ENCODE measurements around the gene PPEF1.
"Not testable (repeated sequence)": the region's sequence is repeated elsewhere in the genome, so short reads cannot be mapped to it uniquely, and the experiment has no call there.

PPEF1 gene

GRCh38 chrX:18733287-18733686, 25.8 kb downstream of the PPEF1 start:
- no peak for TF ChIP-seq Cebpa-rat (IDR thresholded peaks at IDR 0.05)

GRCh38 chrX:18739609-18740008, 32.2 kb downstream of the PPEF1 start:
- not testable (repeated sequence) for H3K4me1 ChIP-seq, H4K20me1 ChIP-seq, H3K27ac ChIP-seq, H3K9me3 ChIP-seq, H3K9ac ChIP-seq, H3K4me3 ChIP-seq, H3K27me3 ChIP-seq, H3K4me2 ChIP-seq, H3K36me3 ChIP-seq

More at GRCh38 chrX:18733287-18733686, 25.8 kb downstream of the PPEF1 start:
- Histone ChIP-seq H3K9ac (no peak overlapping the region), H3K27ac (no peak overlapping the region), H3K4me1 (no peaks in the 10 kb centered on the region), H3K27me3 (peaks cover 16% of the 10 kb centered on the region), H4K20me1 (no peaks in the 10 kb centered on the region), H3K4me2 (no peak overlapping the region), H3K9me3 (no peaks in the 10 kb centered on the region), H3K4me3 (no peak overlapping the region), H3K36me3 (no peaks in the 10 kb centered on the region)

GRCh38 chrX:18748499-18748898, 41.1 kb downstream of the PPEF1 start:
- no peak overlapping the region for H3K27ac ChIP-seq
- H4K20me1 ChIP-seq, result no peaks in the 10 kb centered on the region
- no peak overlapping the region for H3K4me2 ChIP-seq
- no peaks in the 10 kb centered on the region for H3K36me3 ChIP-seq
- H3K4me1 ChIP-seq, result no peaks in the 10 kb centered on the region
- H3K9ac ChIP-seq, result no peak overlapping the region
- no peaks in the 10 kb centered on the region for H3K9me3 ChIP-seq
- H3K4me3 ChIP-seq, result no peak overlapping the region
- peaks cover 39% of the 10 kb centered on the region for H3K27me3 ChIP-seq
- TF ChIP-seq Cebpa-rat (IDR thresholded peaks at IDR 0.05), result no peak

- no peaks in the 10 kb centered on the region for H3K36me3 ChIP-seq
- H3K4me2 ChIP-seq, result no peak overlapping the region
- H4K20me1 ChIP-seq, result no peaks in the 10 kb centered on the region
- H3K9ac ChIP-seq, result no peak overlapping the region
- H3K9me3 ChIP-seq, result no peaks in the 10 kb centered on the region; the same call in 1 of the 2 replicates
- H3K4me3 ChIP-seq, result no peak overlapping the region
- no peak overlapping the region for H3K27ac ChIP-seq
- H3K4me1 ChIP-seq, result no peaks in the 10 kb centered on the region
- TF ChIP-seq Cebpa-rat (IDR thresholded peaks at IDR 0.05), result no peak
- H3K27me3 ChIP-seq, result peaks cover 42% of the 10 kb centered on the region
Observed at GRCh38 chrX:18753631-18754030, 46.2 kb downstream of the PPEF1 start.

- no peaks in the 10 kb centered on the region; the same call in 1 of the 2 replicates for H3K9me3 ChIP-seq
- no peak overlapping the region for H3K27ac ChIP-seq
- H3K4me3 ChIP-seq, result no peak overlapping the region
- no peak overlapping the region for H3K9ac ChIP-seq
- no peak for TF ChIP-seq Cebpa-rat (IDR thresholded peaks at IDR 0.05)
- peaks cover 40% of the 10 kb centered on the region for H3K27me3 ChIP-seq
- H3K4me1 ChIP-seq, result no peaks in the 10 kb centered on the region
- no peaks in the 10 kb centered on the region for H4K20me1 ChIP-seq
- H3K36me3 ChIP-seq, result no peaks in the 10 kb centered on the region
- H3K4me2 ChIP-seq, result no peak overlapping the region
Observed at GRCh38 chrX:18755651-18756050, 48.2 kb downstream of the PPEF1 start.

GRCh38 chrX:18757956-18758932, 50.8 kb downstream of the PPEF1 start:
- peaks cover 27% of the 10 kb centered on the region for H3K27me3 ChIP-seq
- no peak overlapping the region for H3K27ac ChIP-seq
- no peaks in the 10 kb centered on the region for H3K36me3 ChIP-seq
- H3K9ac ChIP-seq, result no peak overlapping the region
- TF ChIP-seq Cebpa-rat (IDR thresholded peaks at IDR 0.05), result no peak
- H3K4me1 ChIP-seq, result no peaks in the 10 kb centered on the region
- H3K4me3 ChIP-seq, result no peak overlapping the region
- H3K4me2 ChIP-seq, result no peak overlapping the region
- no peaks in the 10 kb centered on the region for H4K20me1 ChIP-seq
- no peaks in the 10 kb centered on the region; the same call in 1 of the 2 replicates for H3K9me3 ChIP-seq

- no peaks in the 10 kb centered on the region for H3K9me3 ChIP-seq
- no peak overlapping the region for H3K4me3 ChIP-seq
Observed at GRCh38 chrX:18761750-18762149, 54.3 kb downstream of the PPEF1 start.

GRCh38 chrX:18763106-18763505, 55.7 kb downstream of the PPEF1 start:
- H3K4me1 ChIP-seq, H3K4me2 ChIP-seq, H3K9me3 ChIP-seq, H4K20me1 ChIP-seq, H3K27ac ChIP-seq, H3K9ac ChIP-seq, H3K36me3 ChIP-seq, H3K4me3 ChIP-seq: not testable (repeated sequence)
- H3K27me3 ChIP-seq, result peaks cover 18% of the 10 kb centered on the region

More at GRCh38 chrX:18761750-18762149, 54.3 kb downstream of the PPEF1 start:
- Histone ChIP-seq H4K20me1 (no peaks in the 10 kb centered on the region), H3K36me3 (no peaks in the 10 kb centered on the region), H3K9ac (no peak overlapping the region), H3K27me3 (peaks cover 13% of the 10 kb centered on the region), H3K4me2 (no peak overlapping the region), H3K4me1 (no peaks in the 10 kb centered on the region), H3K27ac (no peak overlapping the region)
- TF ChIP-seq Cebpa-rat (IDR thresholded peaks at IDR 0.05), result no peak

GRCh38 chrX:18769364-18769763, 61.9 kb downstream of the PPEF1 start:
- Histone ChIP-seq H3K27me3 (peaks cover 26% of the 10 kb centered on the region; the same call in 1 of the 2 replicates), H3K27ac (no peak overlapping the region), H3K9me3 (peaks cover 10% of the 10 kb centered on the region), H3K36me3 (no peaks in the 10 kb centered on the region), H3K4me1 (no peaks in the 10 kb centered on the region), H3K4me2 (no peak overlapping the region), H4K20me1 (no peaks in the 10 kb centered on the region), H3K4me3 (no peak overlapping the region), H3K9ac (no peak overlapping the region)
- no peak for TF ChIP-seq Cebpa-rat (IDR thresholded peaks at IDR 0.05)

- Histone ChIP-seq H3K4me3 (no peak overlapping the region), H3K9me3 (peaks cover 10% of the 10 kb centered on the region), H3K27ac (no peak overlapping the region), H4K20me1 (no peaks in the 10 kb centered on the region), H3K27me3 (peaks cover 29% of the 10 kb centered on the region; the same call in 1 of the 2 replicates), H3K4me1 (no peaks in the 10 kb centered on the region), H3K9ac (no peak overlapping the region), H3K4me2 (no peak overlapping the region), H3K36me3 (no peaks in the 10 kb centered on the region)
- TF ChIP-seq Cebpa-rat (IDR thresholded peaks at IDR 0.05), result no peak
Observed at GRCh38 chrX:18769812-18770573, 62.5 kb downstream of the PPEF1 start.
